NCI-H2227 treated with DMSO at 0.1 percent for 48 hours (cell line): Measurements from ENCODE around the gene S100P.
A peak's percentile ranks its signal among the peaks of the same experiment; 100 is the strongest.

Source experiments
- DNase-seq: peaks from one replicate; lab custom pipeline; 2025; lab: John Stamatoyannopoulos, UW

S100P gene

DNA sequence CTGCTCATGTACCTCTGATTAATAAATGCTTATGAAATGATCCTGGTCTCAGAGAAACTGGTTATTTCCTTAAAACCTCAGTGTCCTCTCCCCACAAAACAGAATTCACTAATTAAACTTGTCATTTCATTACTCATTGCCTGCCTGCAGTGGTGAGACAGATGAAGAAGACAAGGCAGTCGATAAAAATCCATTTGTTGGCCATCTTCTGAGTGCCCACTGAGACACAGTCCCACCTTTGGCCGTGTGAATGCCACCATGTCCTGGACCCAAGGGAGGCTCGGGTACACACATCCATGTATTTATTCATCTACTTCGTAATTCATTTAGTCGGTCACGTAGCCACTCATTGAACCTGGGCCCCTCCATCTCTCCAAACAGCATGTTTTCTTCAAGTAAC lies 3.5 kb downstream of the S100P start:
- DNase-seq: no peak

DNA sequence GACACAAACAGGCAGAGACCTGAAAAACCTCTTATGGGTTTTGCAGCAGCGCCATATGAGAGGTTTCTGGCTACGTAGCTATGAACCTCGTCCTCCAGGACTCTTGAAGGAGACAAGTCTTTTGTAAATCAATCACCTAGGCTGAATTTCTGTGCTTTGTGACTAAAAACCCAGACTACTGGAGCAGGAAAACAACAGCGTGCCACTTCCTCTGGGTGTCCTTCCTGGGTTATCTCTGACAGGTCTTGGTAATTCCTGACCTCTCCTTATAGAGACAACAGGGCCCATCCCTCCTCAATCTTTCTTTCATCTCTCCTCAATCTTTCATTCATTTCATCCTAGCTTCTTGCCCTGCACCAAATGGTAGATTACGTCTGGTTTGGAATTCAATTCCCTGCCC lies 5.7 kb downstream of the S100P start:
- DNase-seq: no peak

DNA sequence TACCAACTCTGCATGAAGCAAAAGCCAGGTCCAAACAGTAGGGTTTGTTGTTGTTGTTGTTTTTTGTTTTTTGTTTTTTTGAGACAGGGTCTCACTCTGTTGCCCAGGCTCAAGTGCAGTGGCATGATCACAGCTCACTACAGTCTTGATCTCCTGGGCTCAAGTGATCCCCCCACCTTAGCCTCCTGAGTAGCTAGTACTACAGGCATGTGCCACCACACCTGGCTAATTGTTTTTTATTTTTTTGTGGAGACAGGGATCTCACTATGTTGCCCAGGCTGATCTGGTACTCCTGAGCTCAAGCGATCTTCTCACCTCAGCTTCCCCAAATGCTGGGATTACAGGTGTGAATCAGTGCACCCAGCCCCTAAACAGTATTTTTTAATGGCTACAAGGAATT lies 6.2 kb downstream of the S100P start:
- no peak for DNase-seq

DNA sequence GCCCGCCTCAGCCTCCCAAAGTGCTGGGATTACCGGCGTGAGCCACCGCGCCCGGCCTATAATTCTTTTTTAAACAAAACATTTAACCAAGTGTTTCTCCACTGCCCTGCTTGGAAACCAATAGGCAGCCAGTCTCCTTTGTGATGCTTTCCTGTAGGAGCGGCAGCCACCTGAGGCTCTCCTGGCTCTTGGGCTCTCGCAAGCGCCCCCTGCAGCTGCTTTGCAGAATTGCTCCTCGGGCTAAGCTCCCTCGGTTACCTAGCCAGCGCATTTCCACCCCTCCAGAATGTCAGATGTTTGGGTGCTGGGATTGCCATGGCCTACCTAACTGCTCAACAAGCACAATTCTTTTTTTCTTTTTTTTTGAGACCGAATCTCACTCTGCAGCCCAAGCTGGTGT lies 7.7 kb downstream of the S100P start:
- no peak for DNase-seq

DNA sequence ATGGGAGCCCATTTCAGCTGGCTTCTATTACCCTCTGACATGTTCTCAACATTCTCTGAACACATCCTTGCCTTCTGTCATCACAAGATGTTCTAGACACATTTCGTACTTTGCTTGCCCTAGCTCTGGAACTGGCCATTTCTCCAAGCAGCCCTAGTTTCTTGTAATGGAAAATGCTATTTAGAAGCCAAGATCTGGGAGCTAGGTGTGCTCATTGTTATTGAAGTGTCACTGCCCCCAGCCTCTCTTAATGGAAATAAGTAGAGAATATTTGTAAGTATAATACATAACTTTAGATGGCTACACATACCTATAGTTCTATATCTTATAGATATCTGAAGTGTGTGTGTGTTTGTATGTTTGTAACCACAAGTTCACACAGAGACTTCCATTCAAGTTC lies 9.1 kb downstream of the S100P start:
- no peak for DNase-seq

DNA sequence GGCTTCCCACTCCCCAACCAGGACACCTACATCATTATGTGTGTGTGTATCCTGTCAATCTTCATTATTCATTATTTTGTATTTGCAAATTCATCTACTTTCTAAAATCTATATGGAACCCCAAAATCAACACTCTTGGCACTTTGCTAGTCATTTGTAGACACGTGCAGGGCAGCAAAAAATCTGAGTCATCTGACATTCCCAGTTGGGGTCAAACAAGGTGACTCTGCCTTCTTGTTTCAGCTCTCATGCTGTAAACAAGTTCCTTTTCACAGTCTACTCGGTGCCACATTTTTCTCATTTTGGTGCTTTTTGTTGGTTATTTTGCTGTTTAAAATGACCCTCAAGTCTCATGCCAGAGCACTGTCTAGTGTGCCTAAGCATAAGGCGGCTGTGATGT lies 10.1 kb downstream of the S100P start:
- DNase-seq: no peak

DNA sequence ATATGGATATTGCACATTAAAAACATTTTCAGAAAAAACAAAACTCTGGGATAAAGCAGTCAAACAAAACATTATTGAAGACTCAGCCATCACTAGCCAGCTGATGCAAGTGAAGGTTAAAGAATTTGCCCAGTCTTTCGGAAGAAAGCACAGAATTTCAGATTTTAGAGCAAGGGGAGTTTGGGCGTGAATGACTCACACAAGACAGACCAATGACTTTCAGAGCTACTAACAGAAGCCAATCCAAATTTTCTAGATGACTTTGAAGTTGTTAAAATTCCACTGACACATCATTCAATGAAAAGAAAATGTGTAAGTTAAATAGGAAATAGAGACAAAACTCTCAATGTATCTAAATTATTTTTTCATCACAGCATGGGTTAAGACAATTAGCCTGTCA lies 12.0 kb downstream of the S100P start:
- no peak for DNase-seq

DNA sequence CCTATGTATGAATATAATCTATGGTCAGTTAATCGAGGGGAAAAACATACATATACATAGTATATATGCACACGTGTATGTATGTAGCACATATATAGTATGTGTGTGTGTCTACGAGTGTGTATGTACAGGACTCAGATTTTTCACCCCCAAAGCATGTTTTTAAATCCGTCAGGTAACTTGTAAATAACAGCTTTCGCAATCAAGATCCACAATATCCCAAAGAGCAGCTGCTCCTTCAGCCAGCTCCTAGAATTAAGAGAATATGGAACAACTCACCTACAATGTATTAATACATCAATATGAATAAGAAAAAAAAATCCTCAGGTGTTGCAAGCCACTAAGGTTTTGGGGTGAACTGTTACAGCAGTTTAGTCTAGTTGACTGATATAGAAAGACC lies 12.5 kb downstream of the S100P start:
- DNase-seq: no peak

DNA sequence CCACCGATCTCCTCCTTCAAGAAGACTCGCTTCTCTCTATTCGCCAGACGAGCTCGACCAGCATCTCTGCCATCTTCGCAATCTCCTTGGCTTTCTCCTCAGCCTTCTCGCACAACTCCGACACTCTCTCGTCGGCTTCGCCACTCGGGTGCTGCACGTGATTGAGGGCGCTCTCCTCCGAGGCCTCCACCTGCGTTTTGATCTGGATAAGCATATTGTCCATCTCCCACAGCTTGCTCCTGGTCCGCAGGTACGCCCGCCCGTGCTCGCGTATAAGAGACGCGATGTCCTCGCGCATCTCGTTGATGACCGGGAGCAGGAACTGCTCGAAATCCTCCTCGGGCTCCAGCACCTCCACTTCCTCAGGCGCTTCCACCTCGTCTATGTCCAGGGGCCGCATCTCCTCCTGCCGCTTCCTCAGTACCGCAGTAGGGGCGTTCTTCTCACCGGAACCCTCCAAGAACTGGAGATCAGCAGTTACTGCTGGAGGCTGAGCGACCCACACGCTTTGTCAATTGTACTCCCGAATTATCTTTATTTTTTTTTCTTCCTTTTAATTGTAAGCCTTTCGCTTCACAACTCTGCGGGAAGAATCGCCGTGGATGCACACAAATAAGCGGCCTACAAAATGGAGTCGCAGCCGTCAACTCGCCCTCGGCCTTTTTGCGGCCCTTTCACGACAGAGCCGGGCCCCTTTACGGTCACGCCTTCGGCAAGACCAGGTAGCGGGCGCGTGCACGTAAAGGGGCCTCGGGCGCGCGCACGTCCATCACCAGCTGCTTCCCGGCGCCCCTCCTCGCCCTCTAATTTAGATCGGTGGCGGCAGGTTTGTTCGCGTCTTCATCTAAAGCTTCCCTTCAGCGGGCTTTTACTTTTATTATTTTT lies 15.8 kb downstream of the S100P start, which contains the start of gene MRFAP1L1:
MRFAP1L1 (minus strand) TSS at position 636 of the 885 bp plus-strand sequence; CDS start at position 400, 236 bp downstream.
- peak; percentile 92 for DNase-seq

DNA sequence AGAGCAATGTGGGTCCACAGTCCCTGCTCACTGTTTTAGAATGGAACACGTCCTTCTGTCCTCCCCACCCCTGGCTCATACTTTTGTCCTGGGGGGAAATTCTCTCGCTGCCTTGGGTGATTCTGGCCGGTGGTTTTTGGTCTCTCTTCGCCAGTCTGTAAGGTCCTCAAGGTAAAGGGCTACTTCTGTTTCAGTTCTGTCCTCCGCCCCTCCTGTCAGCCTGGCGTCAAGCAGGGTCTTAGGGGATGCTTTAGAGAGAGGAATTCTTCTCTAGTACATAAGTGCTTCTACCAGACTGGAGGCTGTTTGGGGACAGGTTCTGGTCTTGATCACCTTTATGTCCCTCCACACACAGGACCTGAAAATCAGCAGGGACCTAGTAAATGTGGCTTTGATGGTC lies 16.6 kb downstream of the S100P start:
- peak; percentile 49 for DNase-seq

DNA sequence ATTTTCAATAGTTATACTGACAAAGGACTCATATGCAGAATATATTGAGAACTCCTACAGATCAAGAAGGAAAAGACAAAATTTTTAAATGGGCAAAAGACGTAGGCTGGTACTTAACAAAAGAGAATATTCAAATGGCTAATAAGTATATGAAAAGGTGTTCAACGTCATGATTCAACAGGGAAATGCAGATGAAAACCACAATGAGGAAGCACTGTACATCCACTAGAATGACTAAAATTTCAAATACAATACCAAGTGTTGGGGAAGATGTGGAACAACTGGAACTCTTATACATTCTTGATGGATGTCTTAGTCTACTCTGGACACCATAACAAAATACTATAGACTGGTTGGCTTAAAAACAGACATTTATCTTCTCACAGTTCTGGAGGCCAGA lies 17.3 kb downstream of the S100P start:
- no peak for DNase-seq

DNA sequence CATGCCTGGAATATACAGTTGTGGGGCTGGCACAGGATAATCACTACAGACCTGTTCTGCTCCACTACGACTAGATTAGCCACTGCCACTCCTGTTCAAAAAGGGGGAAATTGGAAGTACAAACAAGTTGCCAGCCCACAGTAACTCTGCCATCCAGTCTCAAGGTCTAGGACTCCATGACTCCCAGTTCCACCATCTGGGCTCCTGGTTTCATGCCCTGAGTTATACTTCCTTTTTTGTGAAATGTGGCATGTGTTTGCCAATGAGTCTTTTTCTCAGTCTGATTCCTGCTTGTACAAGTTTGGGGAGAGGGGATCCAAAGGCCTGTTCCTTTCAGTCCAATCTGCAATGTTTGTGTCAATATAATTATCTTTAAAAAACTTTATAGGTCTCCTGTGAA lies 21.3 kb downstream of the S100P start:
- DNase-seq: no peak

DNA sequence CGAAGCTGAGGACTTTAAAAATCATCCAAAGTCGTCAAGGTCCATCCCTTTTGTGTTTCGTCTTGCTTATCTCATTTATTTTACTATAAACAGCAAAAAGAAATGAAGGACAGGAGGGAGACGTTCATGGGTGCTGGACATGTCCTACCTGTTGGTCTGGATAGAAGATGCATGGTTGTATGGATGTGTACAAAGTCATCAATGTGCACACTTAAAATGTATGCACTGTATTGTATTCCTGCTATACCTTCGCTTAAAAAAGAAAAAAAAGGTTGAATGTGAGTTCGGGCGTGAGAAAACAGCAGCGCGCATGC lies 22.0 kb downstream of the S100P start:
- DNase-seq: no peak

DNA sequence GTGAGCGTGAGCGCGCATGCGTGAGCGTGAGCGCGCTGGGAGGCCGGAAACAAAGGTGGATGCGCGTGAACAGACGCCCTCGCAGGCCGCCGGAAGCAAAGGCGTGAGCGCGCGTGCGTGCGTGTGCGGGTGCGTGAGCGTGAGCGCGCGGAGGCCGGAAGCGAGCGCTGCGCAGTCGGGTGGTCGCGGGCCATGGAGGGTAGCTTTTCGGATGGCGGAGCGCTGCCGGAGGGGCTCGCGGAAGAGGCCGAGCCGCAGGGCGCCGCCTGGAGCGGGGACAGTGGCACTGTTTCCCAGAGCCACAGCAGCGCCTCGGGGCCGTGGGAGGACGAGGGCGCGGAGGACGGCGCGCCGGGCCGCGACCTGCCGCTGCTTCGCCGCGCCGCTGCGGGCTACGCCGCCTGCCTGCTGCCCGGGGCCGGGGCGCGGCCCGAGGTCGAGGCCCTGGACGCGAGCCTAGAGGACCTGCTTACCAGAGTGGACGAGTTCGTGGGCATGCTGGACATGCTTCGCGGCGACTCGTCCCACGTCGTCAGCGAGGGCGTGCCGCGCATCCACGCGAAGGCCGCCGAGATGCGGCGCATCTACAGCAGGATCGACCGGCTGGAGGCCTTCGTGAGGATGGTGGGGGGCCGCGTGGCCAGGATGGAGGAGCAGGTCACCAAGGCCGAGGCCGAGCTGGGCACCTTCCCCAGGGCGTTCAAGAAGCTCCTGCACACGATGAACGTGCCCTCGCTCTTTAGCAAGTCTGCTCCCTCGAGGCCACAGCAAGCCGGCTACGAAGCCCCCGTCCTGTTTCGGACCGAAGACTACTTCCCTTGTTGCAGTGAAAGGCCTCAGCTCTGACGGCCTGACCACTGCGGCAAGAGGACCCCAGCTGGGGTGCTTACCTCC lies 22.6 kb downstream of the S100P start, which contains the start of gene BLOC1S4:
BLOC1S4 (plus strand) TSS at position 157 of the 894 bp plus-strand sequence; CDS start at position 193, 36 bp downstream.
- peak; percentile 85 for DNase-seq

DNA sequence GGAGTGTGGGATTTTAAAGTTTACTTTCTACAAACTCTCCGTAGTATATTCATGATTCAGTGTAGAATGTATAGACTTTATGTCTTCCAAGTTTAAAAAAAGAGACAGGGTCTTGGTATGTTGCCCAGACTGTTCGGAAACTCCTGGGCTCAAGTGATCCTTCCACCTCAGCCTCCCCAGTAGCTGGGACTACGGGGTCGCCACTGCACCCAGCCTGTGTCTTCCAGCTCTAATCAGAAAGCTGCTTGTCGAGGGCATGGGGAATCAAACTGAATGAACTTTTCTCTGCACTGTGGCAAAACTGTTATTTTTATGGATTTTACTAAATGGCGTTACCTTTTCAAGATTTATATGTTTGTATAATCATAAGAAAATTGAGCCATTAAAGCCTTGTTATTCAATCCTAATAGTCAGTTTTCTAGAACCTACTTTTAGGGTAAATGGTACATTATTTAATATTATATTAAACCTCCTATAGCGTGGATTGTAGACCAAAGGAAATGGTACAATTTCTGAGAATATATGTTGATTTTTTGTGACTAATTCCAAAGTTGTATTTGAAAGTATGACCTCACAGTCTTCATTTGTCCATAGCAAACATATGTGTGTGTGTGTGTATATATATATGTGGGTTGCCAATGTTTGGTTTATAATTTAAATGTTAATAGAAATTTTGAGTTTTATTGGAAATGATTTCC lies 23.4 kb downstream of the S100P start:
- DNase-seq: no peak

DNA sequence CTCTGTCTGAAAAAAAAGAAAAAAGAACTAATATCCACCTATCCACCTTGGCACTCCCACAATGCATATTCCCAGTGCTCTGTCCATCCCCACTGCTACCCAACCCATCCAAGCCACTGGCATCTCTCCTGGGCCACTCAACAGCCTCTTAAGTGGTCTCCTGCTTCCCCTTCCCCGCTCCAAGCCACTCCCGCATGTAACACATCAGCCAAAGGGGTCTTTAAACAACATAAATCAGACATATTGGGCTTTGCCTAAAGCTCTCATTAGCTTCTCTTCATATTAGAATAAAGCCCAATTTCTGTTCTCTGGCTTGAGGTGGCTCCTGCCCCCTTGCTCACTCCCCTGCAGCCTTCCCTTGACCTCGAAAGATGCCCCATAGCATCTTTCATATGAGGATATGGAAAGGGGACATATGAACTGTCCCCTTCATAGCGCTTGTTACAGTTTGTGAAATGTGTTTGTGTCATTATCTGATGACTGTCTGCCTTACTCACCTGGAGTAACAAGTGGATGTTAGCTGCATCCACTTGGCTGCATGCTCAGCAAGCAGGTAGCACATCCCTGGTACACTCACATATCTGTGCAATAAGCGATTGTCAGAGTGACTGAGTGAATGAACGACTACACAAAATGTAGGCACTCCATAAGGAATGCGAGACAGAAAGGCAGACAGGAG lies 25.4 kb downstream of the S100P start:
- no peak for DNase-seq

DNA sequence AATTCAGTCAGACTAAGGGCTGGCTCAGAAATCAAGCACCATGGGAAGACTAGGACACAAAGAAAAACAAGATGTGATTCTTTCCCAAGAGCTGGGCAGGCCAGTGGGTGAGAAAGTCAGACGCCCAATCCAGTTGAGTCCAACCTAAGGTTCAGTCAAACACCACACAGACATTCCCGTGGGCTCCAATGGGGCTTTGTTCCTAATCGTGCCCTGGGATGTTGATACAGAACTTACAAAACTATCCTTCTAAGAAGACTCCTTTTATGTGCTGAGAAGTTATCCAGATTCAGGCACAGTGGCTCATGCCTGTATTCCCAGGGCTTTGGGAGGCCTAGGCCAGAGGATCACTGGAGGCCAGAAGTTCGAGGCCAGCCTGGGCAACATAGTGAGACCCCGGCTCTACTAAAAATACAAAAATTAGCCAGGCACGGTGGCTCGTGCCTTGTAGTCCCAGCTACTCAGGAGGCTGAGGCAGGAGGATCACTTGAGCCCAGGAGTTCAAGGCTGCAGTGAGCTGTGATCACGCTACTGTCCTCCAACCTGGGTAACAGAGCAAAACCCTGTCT lies 26.0 kb downstream of the S100P start:
- no peak for DNase-seq

DNA sequence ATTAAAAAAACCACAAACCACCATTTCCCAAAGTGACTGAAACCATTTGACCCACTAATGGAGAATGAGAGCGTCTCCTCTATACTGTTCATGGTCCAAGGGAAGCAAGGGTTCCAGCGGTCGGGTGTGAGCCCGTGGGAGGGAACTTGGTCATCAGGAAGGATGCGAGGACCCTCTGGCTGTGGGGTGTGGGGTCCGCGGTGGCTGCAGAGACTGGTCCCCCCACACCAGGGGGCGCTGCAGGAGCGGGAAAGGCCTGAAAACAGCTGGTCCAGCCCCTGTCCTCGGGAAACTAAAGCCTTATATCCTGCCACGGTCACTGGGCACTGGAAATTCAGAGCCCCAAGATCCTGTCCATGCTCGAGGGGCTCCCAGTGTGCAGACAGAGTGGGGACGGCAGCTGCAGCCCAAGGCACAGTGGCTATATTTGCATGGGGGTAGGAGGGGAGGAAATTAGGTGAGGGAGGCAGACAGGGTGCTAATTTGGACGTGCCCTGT lies 26.6 kb downstream of the S100P start:
- peak; percentile 42 for DNase-seq

DNA sequence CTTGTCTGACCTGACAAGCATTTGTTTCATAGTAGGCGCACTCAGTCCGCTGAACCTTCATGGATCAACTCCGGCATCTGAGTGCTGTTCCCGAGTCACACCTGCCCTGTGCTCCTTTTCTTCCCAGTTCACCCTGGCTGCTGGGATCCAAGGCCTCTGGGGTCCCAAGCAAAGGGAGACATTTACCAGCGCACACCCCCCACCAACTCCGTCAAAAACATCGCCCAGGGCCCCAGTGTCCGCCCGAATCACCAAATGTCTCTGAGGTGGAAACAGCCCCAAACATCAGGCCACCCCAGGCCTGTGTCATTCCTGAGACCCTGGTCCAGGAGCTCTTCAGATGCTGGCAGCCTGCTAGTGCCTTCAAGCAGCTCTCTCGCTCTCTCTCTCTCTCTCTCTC lies 27.4 kb downstream of the S100P start:
- DNase-seq: no peak

DNA sequence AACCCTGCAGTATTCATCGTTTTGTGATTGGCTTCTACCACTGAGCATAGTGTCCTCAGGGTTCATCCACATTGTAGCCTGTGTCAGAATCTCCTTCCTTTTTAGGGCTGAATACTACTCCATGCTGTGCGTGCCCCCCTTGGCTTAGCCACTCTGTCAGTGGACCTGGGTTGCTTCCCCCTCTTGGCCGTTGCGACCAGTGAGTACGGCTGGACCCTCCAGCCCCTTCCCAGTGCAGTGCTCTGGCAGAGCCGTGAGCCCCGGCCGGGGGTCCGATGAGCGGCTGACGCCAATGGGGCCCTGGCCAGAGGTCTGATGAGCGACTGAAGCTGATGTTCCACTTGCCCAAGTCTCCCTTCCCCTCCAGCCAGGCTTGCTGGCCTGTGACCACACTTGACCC lies 29.2 kb downstream of the S100P start:
- no peak for DNase-seq

DNA sequence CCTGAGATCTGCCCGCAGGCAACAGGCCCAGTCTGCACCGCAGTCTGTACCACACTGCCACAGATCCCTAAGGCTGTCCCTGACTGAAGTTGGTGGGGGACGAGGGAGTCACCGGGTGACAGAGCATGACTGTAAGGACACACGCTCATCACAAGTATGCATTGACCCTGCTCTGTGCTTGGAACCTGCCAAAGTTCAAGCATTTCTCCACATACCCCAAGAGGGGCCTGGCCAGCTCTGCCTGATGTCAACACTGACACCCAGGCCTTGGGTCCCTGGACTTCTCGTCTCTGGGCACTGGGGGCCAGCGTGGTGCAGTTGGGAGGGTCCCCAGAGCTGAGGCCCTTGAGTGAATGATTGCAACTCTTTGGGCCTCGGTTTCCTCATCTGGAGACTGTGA lies 30.2 kb downstream of the S100P start:
- no peak for DNase-seq
